B cell (primary cell): ENCODE data around the gene ZNF579.

Experiments
- EZH2 ChIP-seq: IDR thresholded peaks from 2 replicates; pipeline ENCODE4 v1.6.1; 2012; ENCODE audit warnings: borderline replicate concordance, low read depth, mild to moderate bottlenecking, moderate library complexity, low read length; ENCODE audit not compliant: insufficient read depth, poor library complexity, severe bottlenecking
- TF ChIP-seq, protein P1 (sequence below): fragments of 200-600 bp; IDR thresholded peaks from one replicate; pipeline ENCODE4 v1.8.0; 2022; ENCODE audit warnings: antibody characterized with exemption, mild to moderate bottlenecking

- TF ChIP-seq, protein P1, sequence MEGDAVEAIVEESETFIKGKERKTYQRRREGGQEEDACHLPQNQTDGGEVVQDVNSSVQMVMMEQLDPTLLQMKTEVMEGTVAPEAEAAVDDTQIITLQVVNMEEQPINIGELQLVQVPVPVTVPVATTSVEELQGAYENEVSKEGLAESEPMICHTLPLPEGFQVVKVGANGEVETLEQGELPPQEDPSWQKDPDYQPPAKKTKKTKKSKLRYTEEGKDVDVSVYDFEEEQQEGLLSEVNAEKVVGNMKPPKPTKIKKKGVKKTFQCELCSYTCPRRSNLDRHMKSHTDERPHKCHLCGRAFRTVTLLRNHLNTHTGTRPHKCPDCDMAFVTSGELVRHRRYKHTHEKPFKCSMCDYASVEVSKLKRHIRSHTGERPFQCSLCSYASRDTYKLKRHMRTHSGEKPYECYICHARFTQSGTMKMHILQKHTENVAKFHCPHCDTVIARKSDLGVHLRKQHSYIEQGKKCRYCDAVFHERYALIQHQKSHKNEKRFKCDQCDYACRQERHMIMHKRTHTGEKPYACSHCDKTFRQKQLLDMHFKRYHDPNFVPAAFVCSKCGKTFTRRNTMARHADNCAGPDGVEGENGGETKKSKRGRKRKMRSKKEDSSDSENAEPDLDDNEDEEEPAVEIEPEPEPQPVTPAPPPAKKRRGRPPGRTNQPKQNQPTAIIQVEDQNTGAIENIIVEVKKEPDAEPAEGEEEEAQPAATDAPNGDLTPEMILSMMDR = no peak
- no peak for TF ChIP-seq EZH2
Measured at GRCh38 chr19:55590109-55590508, 9.5 kb upstream of the ZNF579 start.
